ACC112 (cell line): ENCODE data around the gene SCYGR3.

Experiments
- H2AFZ ChIP-seq: fragments of 200-600 bp; sonication (generic); one replicate; pipeline ENCODE4 v1.6.0; 2017; ENCODE audit warnings: antibody characterized with exemption, low read length; ENCODE audit not compliant: unreplicated experiment
- H3K27ac ChIP-seq: fragments of 200-600 bp; sonication (generic); 2 replicates; pipeline ENCODE4 v1.5.1; 2014; ENCODE audit warnings: low read depth, mild to moderate bottlenecking, antibody characterized with exemption, low read length, moderate library complexity
- H3K27me3 ChIP-seq: fragments of 200-600 bp; sonication (generic); 2 replicates; pipeline ENCODE4 v1.6.1; 2014; ENCODE audit warnings: mild to moderate bottlenecking, antibody characterized with exemption, low read length, moderate library complexity, mixed read lengths; ENCODE audit not compliant: insufficient read depth
- H3K36me3 ChIP-seq: fragments of 200-600 bp; sonication (generic); 2 replicates; pipeline ENCODE4 v1.6.1; 2016; ENCODE audit warnings: mild to moderate bottlenecking, antibody characterized with exemption, low read length, moderate library complexity, mixed read lengths; ENCODE audit not compliant: insufficient read depth
- H3K4me1 ChIP-seq: fragments of 200-600 bp; sonication (generic); one replicate; pipeline ENCODE4 v1.6.1; 2016; ENCODE audit warnings: low read length, mixed read lengths; ENCODE audit not compliant: insufficient read depth, unreplicated experiment, control insufficient read depth
- H3K4me3 ChIP-seq: fragments of 200-600 bp; sonication (generic); 2 replicates; pipeline ENCODE4 v1.5.1; 2014; ENCODE audit warnings: mild to moderate bottlenecking, low read depth, low read length
- H3K79me2 ChIP-seq: fragments of 200-600 bp; sonication (generic); one replicate; pipeline ENCODE4 v1.6.0; 2016; ENCODE audit warnings: low read length; ENCODE audit not compliant: control insufficient read depth, unreplicated experiment, insufficient read depth

The SCYGR3 gene

GRCh38 chr2:227595797-227596196 lies 18.8 kb downstream of the SCYGR3 start:
- H3K4me1 ChIP-seq, result peaks cover 8% of the 10 kb centered on the region
- no peak overlapping the region for H3K4me3 ChIP-seq
- no peak overlapping the region for H2AFZ ChIP-seq
- H3K79me2 ChIP-seq, result no peaks in the 10 kb centered on the region
- H3K27me3 ChIP-seq, result no peaks in the 10 kb centered on the region
- no peaks in the 10 kb centered on the region for H3K36me3 ChIP-seq
- H3K27ac ChIP-seq, result no peak overlapping the region

GRCh38 chr2:227592694-227593387 lies 21.8 kb downstream of the SCYGR3 start:
- Histone ChIP-seq H3K4me3 (no peak overlapping the region), H3K27me3 (no peaks in the 10 kb centered on the region), H3K36me3 (no peaks in the 10 kb centered on the region), H2AFZ (no peak overlapping the region), H3K4me1 (peaks cover under 1% of the 10 kb centered on the region), H3K79me2 (no peaks in the 10 kb centered on the region), H3K27ac (no peak overlapping the region)

GRCh38 chr2:227582369-227582768 lies 32.3 kb downstream of the SCYGR3 start:
- Histone ChIP-seq H3K4me3 (no peak overlapping the region), H2AFZ (no peak overlapping the region), H3K27ac (no peak overlapping the region), H3K4me1 (no peaks in the 10 kb centered on the region), H3K36me3 (no peaks in the 10 kb centered on the region), H3K79me2 (no peaks in the 10 kb centered on the region), H3K27me3 (no peaks in the 10 kb centered on the region)

- Histone ChIP-seq H3K4me3 (no peak overlapping the region), H3K27ac (no peak overlapping the region), H3K36me3 (no peaks in the 10 kb centered on the region), H3K4me1 (no peaks in the 10 kb centered on the region), H2AFZ (no peak overlapping the region), H3K79me2 (no peaks in the 10 kb centered on the region), H3K27me3 (no peaks in the 10 kb centered on the region)
These were observed 34.8 kb downstream of the SCYGR3 start for GRCh38 chr2:227579791-227580190.

GRCh38 chr2:227578642-227579041 lies 36.0 kb downstream of the SCYGR3 start:
- no peaks in the 10 kb centered on the region for H3K36me3 ChIP-seq
- H3K27me3 ChIP-seq, result no peaks in the 10 kb centered on the region
- H3K4me1 ChIP-seq, result no peaks in the 10 kb centered on the region
- no peaks in the 10 kb centered on the region for H3K79me2 ChIP-seq
- H3K4me3 ChIP-seq, result no peak overlapping the region
- H3K27ac ChIP-seq, result no peak overlapping the region
- H2AFZ ChIP-seq, result no peak overlapping the region

- Histone ChIP-seq H3K27ac (no peak overlapping the region), H2AFZ (no peak overlapping the region), H3K27me3 (no peaks in the 10 kb centered on the region), H3K79me2 (no peaks in the 10 kb centered on the region), H3K4me3 (no peak overlapping the region), H3K4me1 (no peaks in the 10 kb centered on the region), H3K36me3 (no peaks in the 10 kb centered on the region)
These were observed 37.1 kb downstream of the SCYGR3 start for GRCh38 chr2:227577555-227577954.

- Histone ChIP-seq H3K79me2 (no peaks in the 10 kb centered on the region), H3K36me3 (no peaks in the 10 kb centered on the region), H2AFZ (no peak overlapping the region), H3K27me3 (no peaks in the 10 kb centered on the region), H3K27ac (no peak overlapping the region), H3K4me1 (no peaks in the 10 kb centered on the region), H3K4me3 (no peak overlapping the region)
These were observed 37.8 kb downstream of the SCYGR3 start for GRCh38 chr2:227576812-227577211.

GRCh38 chr2:227576110-227576509 lies 38.5 kb downstream of the SCYGR3 start:
- no peaks in the 10 kb centered on the region for H3K27me3 ChIP-seq
- no peaks in the 10 kb centered on the region for H3K36me3 ChIP-seq
- no peak overlapping the region for H3K27ac ChIP-seq
- no peak overlapping the region for H3K4me3 ChIP-seq
- no peak overlapping the region for H2AFZ ChIP-seq
- no peaks in the 10 kb centered on the region for H3K79me2 ChIP-seq
- H3K4me1 ChIP-seq, result no peaks in the 10 kb centered on the region

- Histone ChIP-seq H3K36me3 (no peaks in the 10 kb centered on the region), H3K4me3 (no peak overlapping the region), H3K79me2 (no peaks in the 10 kb centered on the region), H3K27me3 (no peaks in the 10 kb centered on the region), H3K27ac (no peak overlapping the region), H2AFZ (no peak overlapping the region), H3K4me1 (no peaks in the 10 kb centered on the region)
These were observed 44.0 kb downstream of the SCYGR3 start for GRCh38 chr2:227570615-227571014.

GRCh38 chr2:227568852-227569169 lies 45.8 kb downstream of the SCYGR3 start:
- H3K79me2 ChIP-seq, result no peaks in the 10 kb centered on the region
- H3K4me1 ChIP-seq, result no peaks in the 10 kb centered on the region
- no peak overlapping the region for H3K4me3 ChIP-seq
- H2AFZ ChIP-seq, result no peak overlapping the region
- no peak overlapping the region for H3K27ac ChIP-seq
- H3K36me3 ChIP-seq, result no peaks in the 10 kb centered on the region
- H3K27me3 ChIP-seq, result no peaks in the 10 kb centered on the region

GRCh38 chr2:227566012-227566411 lies 48.6 kb downstream of the SCYGR3 start:
- H3K27ac ChIP-seq, result no peak overlapping the region
- H3K4me3 ChIP-seq, result no peak overlapping the region

More at GRCh38 chr2:227566012-227566411, 48.6 kb downstream of the SCYGR3 start:
- H2AFZ ChIP-seq, result no peak overlapping the region
- no peaks in the 10 kb centered on the region for H3K79me2 ChIP-seq
- H3K27me3 ChIP-seq, result no peaks in the 10 kb centered on the region
- H3K4me1 ChIP-seq, result no peaks in the 10 kb centered on the region
- no peaks in the 10 kb centered on the region for H3K36me3 ChIP-seq
